HUES6 (cell line): ENCODE data around the gene FEM1B.

Experiments
- H3K27ac ChIP-seq: 2 replicates; pipeline ENCODE4 v1.7.0; 2013; ENCODE audit warnings: low read depth, mild to moderate bottlenecking, low read length, inconsistent platforms
- H3K27me3 ChIP-seq: 2 replicates; pipeline ENCODE4 v1.6.1; 2013; ENCODE audit warnings: low read length; ENCODE audit not compliant: control insufficient read depth, insufficient read depth
- H3K36me3 ChIP-seq: 2 replicates; pipeline ENCODE4 v1.6.1; 2013; ENCODE audit warnings: low read length; ENCODE audit not compliant: control insufficient read depth, insufficient read depth
- H3K4me1 ChIP-seq: 2 replicates; pipeline ENCODE4 v1.6.1; 2013; ENCODE audit warnings: low read length; ENCODE audit not compliant: control insufficient read depth, insufficient read depth
- H3K4me3 ChIP-seq: 2 replicates; pipeline ENCODE4 v1.5.1; 2013; ENCODE audit warnings: low read depth, low read length
- H3K9ac ChIP-seq: one replicate; pipeline ENCODE4 v1.6.1; 2013; ENCODE audit warnings: mild to moderate bottlenecking, low read length
- H3K9me3 ChIP-seq: 2 replicates; pipeline ENCODE4 v1.6.1; 2013; ENCODE audit warnings: low read depth, low read length; ENCODE audit not compliant: control insufficient read depth, insufficient read depth

FEM1B gene

DNA sequence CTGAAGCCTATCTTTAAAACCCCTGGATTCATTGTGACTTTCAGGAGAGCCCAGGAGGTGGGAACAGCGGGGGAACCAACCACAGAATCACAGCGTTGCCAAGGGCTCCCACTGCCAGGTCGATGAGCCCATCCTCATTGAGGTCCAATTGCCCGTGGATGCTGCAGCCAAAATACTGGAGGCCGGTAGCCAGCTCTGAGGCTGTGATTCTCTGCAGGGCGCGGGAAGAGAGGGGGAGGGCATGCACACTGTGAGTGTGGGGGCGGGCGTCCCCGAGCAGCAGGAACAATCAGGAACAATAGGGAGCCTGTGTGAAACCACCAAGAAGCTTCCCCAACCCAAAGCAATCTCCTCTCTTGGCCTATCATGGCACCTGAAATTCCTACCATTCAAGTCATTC, 53.4 kb downstream of the FEM1B start:
- H3K4me3 ChIP-seq, result no peak overlapping the region
- no peak overlapping the region for H3K9ac ChIP-seq
- no peaks in the 10 kb centered on the region for H3K9me3 ChIP-seq
- no peaks in the 10 kb centered on the region for H3K36me3 ChIP-seq
- no peaks in the 10 kb centered on the region for H3K27me3 ChIP-seq
- no peak overlapping the region for H3K27ac ChIP-seq
- peaks cover 28% of the 10 kb centered on the region for H3K4me1 ChIP-seq

DNA sequence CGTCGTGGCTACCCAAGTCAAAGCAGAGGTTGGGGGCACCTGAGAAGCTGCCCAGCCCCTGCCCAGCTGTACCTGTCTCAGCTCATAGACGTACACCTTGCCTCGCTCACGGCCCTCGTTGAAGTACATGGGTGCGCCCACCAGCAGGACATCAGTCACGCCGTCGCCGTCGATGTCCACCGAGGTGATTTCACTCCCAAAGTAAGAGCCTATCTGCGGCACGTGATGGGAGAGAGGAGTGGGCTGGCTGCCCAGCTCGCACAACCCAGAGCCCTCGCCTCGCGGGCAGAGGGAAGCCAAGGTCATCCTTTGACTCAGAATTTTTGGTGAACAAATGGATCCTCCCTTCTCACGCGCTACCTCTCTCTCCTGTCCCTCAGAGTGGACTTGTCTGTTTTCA, 54.7 kb downstream of the FEM1B start:
- no peak overlapping the region for H3K9ac ChIP-seq
- peaks cover 19% of the 10 kb centered on the region for H3K4me1 ChIP-seq
- H3K4me3 ChIP-seq, result no peak overlapping the region
- H3K9me3 ChIP-seq, result no peaks in the 10 kb centered on the region
- no peak overlapping the region for H3K27ac ChIP-seq
- no peaks in the 10 kb centered on the region for H3K36me3 ChIP-seq
- no peaks in the 10 kb centered on the region for H3K27me3 ChIP-seq

DNA sequence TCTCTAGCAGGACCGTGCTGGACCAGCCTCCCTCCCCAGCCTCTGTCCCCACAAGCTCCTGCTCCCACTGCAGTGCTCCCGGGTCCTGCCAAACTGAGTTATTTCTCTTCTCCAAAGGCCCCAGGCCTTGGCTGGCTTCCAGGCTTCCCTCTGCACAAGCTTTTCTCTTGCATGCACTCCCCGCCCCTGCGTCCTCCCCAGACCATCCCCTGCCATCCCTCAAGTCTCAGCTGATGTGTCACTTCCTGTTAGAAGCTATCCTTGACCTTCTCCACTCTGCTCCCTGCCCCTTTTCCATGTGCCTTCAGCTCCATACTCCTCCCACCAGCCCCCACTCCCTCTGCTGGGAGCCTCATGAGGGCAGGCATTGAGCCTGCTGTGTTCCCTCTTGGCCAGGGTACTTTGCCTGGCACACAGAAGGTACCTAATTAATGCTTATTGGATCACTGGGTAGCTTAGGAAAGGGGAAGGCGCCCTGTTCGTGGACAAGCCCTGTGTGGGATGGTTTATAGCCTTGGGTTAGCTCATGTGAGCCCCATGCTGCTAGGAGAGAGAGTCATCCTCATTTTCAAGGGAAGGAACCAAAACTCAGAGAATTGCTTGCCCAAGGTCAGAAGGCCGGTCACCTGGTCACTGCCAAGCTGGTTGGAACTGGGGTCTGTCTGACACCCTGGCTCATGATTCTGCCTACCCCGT, 56.4 kb downstream of the FEM1B start:
- H3K9ac ChIP-seq, result no peak overlapping the region
- H3K9me3 ChIP-seq, result no peaks in the 10 kb centered on the region
- H3K4me1 ChIP-seq, result peaks cover 19% of the 10 kb centered on the region
- no peaks in the 10 kb centered on the region for H3K36me3 ChIP-seq
- no peaks in the 10 kb centered on the region for H3K27me3 ChIP-seq
- H3K4me3 ChIP-seq, result no peak overlapping the region
- H3K27ac ChIP-seq, result no peak overlapping the region

DNA sequence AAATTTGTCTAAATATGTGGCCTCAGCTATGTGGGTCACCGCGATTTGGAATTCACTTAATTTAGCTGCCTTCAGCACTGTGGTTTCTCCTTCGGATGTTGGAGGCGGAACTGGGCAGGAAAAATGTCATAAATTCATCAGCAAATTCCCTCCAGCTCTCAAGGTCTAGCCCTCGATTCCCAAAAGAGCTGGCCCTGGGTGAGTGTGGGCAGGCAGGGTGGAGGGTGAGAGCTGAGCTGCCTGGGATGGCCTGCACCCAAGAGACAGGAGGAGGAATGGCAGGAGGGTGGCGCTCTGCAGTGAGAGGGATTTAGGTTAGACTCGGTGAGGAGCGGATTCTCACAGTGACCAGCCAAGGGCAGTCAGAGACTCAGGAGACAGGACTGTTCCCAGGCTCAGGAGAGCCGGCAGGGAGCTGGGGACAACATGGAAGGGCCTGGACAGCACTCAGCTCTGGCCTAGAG, 57.1 kb downstream of the FEM1B start:
- Histone ChIP-seq H3K27me3 (no peaks in the 10 kb centered on the region), H3K4me1 (peaks cover 17% of the 10 kb centered on the region), H3K36me3 (no peaks in the 10 kb centered on the region), H3K27ac (no peak overlapping the region), H3K9ac (no peak overlapping the region), H3K4me3 (no peak overlapping the region), H3K9me3 (no peaks in the 10 kb centered on the region)

DNA sequence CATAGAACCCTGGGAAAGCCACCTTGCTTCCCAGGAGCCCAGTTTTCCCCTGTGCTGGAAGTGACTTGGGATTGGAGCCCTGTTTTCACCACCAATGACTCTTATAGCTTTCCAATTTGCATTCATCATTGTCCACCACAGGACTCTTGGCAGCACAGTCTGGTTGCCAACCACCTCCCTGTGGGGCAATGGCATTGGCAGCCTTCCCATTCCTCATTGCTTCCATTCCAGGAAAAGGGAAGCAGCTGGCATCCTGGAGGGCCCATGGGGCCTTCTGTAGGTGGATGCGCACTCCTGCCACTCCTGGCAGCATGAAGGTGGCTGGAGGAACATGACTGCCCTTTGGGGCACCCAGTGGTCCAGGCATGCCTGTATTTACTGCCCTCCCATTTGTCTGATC, 57.7 kb downstream of the FEM1B start:
- Histone ChIP-seq H3K9ac (no peak overlapping the region), H3K27me3 (no peaks in the 10 kb centered on the region), H3K36me3 (no peaks in the 10 kb centered on the region), H3K9me3 (no peaks in the 10 kb centered on the region), H3K4me3 (no peak overlapping the region), H3K4me1 (peaks cover 12% of the 10 kb centered on the region), H3K27ac (no peak overlapping the region)

DNA sequence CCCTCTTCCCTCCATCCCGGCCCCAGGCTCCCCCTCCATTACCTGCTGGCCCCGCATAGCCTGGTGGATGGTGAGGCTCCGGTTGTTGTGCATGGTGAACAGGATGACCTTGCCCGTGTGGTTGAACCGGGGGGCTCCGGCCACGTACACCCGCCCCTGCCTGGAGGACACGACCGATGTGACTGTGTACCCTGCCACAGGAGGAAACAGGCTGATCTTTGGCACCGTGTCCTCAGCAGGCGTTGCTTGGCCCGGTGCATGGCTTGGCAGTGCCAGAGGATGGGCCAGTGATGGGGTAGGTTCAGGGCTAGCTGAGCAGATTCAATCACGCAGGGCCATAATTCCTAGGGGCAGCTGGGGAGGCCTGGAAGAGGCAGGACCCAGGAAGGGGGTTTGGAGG, 58.1 kb downstream of the FEM1B start:
- no peaks in the 10 kb centered on the region for H3K27me3 ChIP-seq
- H3K27ac ChIP-seq, result no peak overlapping the region
- H3K4me1 ChIP-seq, result peaks cover 8% of the 10 kb centered on the region
- no peak overlapping the region for H3K4me3 ChIP-seq
- H3K9me3 ChIP-seq, result no peaks in the 10 kb centered on the region
- no peaks in the 10 kb centered on the region for H3K36me3 ChIP-seq
- no peak overlapping the region for H3K9ac ChIP-seq

DNA sequence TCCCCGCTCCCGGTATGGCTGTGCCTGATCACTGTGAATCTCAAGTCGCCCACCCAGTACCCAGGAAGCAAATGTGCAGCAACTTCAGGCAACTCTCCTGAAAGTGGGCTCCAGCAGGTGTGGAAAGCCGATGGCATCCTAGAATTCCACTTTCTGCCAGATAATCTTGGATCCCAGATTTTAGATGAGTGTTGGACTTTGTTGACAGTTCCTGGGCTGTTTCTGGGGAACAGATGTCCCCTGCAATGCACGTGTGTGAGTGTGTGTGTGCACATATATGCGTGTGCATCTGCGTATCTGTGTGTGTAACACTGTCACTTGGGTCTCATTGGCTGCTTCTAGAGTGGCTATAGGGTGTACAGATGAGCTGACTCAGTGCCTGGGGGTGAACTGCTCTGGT, 59.0 kb downstream of the FEM1B start:
- no peaks in the 10 kb centered on the region for H3K4me1 ChIP-seq
- no peaks in the 10 kb centered on the region for H3K36me3 ChIP-seq
- no peak overlapping the region for H3K27ac ChIP-seq
- H3K27me3 ChIP-seq, result no peaks in the 10 kb centered on the region
- H3K9ac ChIP-seq, result no peak overlapping the region
- no peaks in the 10 kb centered on the region for H3K9me3 ChIP-seq
- no peak overlapping the region for H3K4me3 ChIP-seq

DNA sequence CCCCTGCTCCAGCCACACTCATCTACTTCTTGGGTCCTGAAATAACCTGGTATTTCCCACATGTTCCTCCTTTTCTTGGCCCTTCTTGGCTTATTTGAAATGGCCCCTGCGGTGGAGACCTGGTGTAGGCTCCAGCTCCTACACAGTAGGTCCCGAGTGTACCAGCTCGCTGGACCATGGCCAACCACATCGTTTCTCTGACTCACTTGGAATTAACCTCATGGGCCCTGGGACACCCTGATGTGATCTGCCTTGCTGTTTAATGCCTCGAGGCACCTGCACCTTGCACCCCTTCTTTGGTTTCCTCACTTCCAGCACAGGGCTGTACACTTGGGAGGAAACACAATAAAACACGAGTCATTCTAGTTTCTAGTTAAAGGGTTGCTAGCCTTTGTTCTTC, 60.3 kb downstream of the FEM1B start:
- H3K27me3 ChIP-seq, result no peaks in the 10 kb centered on the region

DNA sequence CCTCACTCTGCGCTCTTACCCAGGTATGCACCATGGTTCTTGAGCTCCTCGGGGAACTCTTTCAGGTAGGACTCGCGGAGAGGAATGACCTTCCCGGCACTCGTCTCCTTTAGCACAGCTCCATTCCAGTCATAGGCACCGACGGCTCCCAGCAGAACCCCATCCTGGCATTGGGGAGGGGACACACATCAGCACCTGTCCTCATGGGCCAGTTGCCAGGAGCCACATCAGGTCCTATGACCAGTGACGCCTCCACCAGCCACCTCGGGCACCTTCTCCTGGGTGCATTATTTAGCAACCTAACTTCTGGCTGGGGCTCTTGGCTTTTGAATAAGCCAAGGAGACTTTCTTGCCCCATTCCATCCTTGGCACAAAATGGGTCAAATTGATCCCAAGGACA, 61.9 kb downstream of the FEM1B start:
- no peaks in the 10 kb centered on the region for H3K27me3 ChIP-seq
- no peaks in the 10 kb centered on the region for H3K36me3 ChIP-seq
- H3K9ac ChIP-seq, result no peak overlapping the region
- no peak overlapping the region for H3K27ac ChIP-seq
- no peak overlapping the region for H3K4me3 ChIP-seq
- H3K9me3 ChIP-seq, result no peaks in the 10 kb centered on the region
- no peaks in the 10 kb centered on the region for H3K4me1 ChIP-seq

More for the DNA sequence above, 60.3 kb downstream of the FEM1B start:
- Histone ChIP-seq H3K9ac (no peak overlapping the region), H3K27ac (no peak overlapping the region), H3K36me3 (no peaks in the 10 kb centered on the region), H3K4me3 (no peak overlapping the region), H3K4me1 (no peaks in the 10 kb centered on the region), H3K9me3 (no peaks in the 10 kb centered on the region)

DNA sequence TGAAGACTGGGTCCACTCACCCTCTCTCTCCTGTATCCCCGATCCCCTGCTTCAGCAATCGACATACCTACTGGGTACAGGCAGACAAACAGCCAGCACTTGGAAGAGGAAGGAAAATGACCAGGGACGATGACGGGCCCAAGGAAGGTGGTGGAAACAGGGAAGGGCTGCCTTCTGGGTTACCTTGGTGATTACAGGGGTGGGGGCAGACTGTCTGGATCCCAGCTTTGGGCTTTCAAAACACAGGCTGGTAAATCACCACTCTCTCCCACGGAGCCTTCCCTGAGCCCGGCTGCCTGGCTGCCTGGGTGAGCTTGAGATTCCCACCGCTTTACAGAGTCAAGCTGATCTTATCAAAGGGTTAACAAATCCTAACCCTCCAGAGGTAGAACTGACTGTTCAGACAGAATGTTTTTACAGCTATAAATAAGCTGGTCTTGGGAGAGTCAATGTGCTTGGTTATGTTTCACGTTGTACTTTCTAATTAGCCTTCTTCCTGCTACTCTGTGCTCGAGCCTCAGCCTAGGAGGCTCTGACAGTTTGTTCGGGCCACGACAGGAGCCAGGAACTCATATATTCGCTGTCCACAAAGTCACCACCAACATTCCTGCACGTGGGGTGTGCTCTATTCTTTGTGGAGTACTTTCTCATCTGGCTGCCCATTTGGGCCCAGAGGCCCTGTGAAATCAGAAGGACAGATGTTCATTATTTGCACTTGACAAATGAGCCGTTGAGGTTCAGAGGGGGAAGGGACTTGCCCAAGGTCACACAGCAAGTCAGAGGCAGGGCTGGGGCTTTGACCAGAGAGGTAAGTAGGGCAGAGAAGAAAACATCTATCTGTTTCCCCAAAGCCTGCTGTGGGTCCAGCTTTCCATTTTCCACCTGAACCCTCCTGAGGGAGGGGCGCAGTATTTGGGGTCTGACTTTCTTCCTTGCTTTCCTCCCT, 63.5 kb downstream of the FEM1B start:
- H3K4me1 ChIP-seq, result no peaks in the 10 kb centered on the region
- no peak overlapping the region for H3K4me3 ChIP-seq
- no peaks in the 10 kb centered on the region for H3K27me3 ChIP-seq
- H3K9ac ChIP-seq, result no peak overlapping the region
- no peaks in the 10 kb centered on the region for H3K9me3 ChIP-seq
- H3K36me3 ChIP-seq, result no peaks in the 10 kb centered on the region
- H3K27ac ChIP-seq, result no peak overlapping the region
